DOHH2 (cell line): ENCODE results near the gene KPNA1.
"Not testable (repeated sequence)": the region's sequence is repeated elsewhere in the genome, so short reads cannot be mapped to it uniquely, and the experiment has no call there.

Experiments used
- H3F3A ChIP-seq: fragments of 200-600 bp; sonication (generic), shearing (Covaris generic); 2 replicates; pipeline ENCODE4 v1.6.0; 2016; ENCODE audit warnings: antibody characterized with exemption, mild to moderate bottlenecking; ENCODE audit not compliant: control insufficient read depth, insufficient read depth
- H3K27ac ChIP-seq: fragments of 200-600 bp; sonication (generic); 2 replicates; pipeline ENCODE4 v1.5.1; 2014; ENCODE audit warnings: low read depth, mild to moderate bottlenecking, low read length, moderate library complexity
- H3K27me3 ChIP-seq: fragments of 200-600 bp; sonication (generic); 2 replicates; pipeline ENCODE4 v1.6.1; 2014; ENCODE audit warnings: mild to moderate bottlenecking, low read length, mixed read lengths; ENCODE audit not compliant: control insufficient read depth
- H3K36me3 ChIP-seq: fragments of 200-600 bp; sonication (generic); 2 replicates; pipeline ENCODE4 v1.6.1; 2014; ENCODE audit warnings: mild to moderate bottlenecking, low read length, moderate library complexity, mixed read lengths; ENCODE audit not compliant: control insufficient read depth
- H3K4me1 ChIP-seq: fragments of 200-600 bp; sonication (generic); 2 replicates; pipeline ENCODE4 v1.6.1; 2014; ENCODE audit warnings: mild to moderate bottlenecking, low read length, mixed read lengths; ENCODE audit not compliant: control insufficient read depth
- H3K4me2 ChIP-seq: fragments of 200-600 bp; sonication (generic); 2 replicates; pipeline ENCODE4 v1.6.0; 2014; ENCODE audit warnings: mild to moderate bottlenecking, low read length, moderate library complexity
- H3K4me3 ChIP-seq: fragments of 200-600 bp; sonication (generic); 2 replicates; pipeline ENCODE4 v1.5.1; 2014; ENCODE audit warnings: mild to moderate bottlenecking, low read length, mixed read lengths
- H3K79me2 ChIP-seq: fragments of 200-600 bp; sonication (generic); 2 replicates; pipeline ENCODE4 v1.6.1; 2014; ENCODE audit warnings: mild to moderate bottlenecking, low read length, mixed read lengths; ENCODE audit not compliant: control insufficient read depth
- H3K9me2 ChIP-seq: fragments of 200-600 bp; sonication (generic); replicated peaks from 2 replicates; pipeline ENCODE4 v1.6.1; 2014; ENCODE audit warnings: mild to moderate bottlenecking, low read length, mixed read lengths; ENCODE audit not compliant: control insufficient read depth
- H3K9me3 ChIP-seq: fragments of 200-600 bp; sonication (generic); 2 replicates; pipeline ENCODE4 v1.6.1; 2014; ENCODE audit warnings: antibody characterized with exemption, low read length, mixed read lengths; ENCODE audit not compliant: control insufficient read depth, insufficient read depth
- H4K20me1 ChIP-seq: fragments of 200-600 bp; sonication (generic); 2 replicates; pipeline ENCODE4 v1.6.0; 2014; ENCODE audit warnings: low read depth, mild to moderate bottlenecking, antibody characterized with exemption, low read length, moderate library complexity; ENCODE audit not compliant: control insufficient read depth, insufficient read depth
- EZH2phosphoT487 ChIP-seq: fragments of 200-600 bp; sonication (generic); IDR thresholded peaks from 2 replicates; pipeline ENCODE4 v1.6.1; 2017; ENCODE audit warnings: borderline replicate concordance, mild to moderate bottlenecking, antibody characterized with exemption, low read length, moderate library complexity, mixed read lengths
- TF ChIP-seq, protein P1 (sequence below): fragments of 200-600 bp; sonication (generic); IDR thresholded peaks from one replicate; pipeline ENCODE4 v1.5.1; 2014; ENCODE audit warnings: antibody characterized with exemption, mild to moderate bottlenecking, low read depth, low read length; ENCODE audit not compliant: poor library complexity, severe bottlenecking

Gene KPNA1

DNA sequence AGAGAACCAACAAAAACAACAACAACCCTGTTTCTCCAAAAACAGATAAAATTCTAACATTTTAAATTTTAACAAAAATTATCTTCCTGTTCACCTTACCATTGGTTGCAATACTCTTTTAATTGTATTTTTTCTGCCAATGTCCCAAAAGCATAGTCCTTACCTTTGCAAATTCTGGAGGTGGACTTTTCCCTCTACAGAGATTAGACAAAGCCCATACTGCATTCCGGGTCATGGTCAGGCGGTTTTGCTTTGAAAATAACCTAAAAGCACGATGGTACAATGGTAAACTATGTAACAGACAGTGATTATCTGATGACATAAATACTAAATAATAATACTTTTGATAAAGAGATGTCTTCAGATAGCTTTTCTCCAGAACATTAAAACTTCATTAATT is 63.4 kb downstream of the KPNA1 start:
- Histone ChIP-seq H4K20me1 (no peaks in the 10 kb centered on the region), H3F3A (no peaks in the 10 kb centered on the region), H3K4me3 (no peak overlapping the region), H3K9me2 (no peaks in the 10 kb centered on the region), H3K79me2 (no peaks in the 10 kb centered on the region), H3K4me1 (no peaks in the 10 kb centered on the region), H3K27ac (no peak overlapping the region), H3K4me2 (no peak overlapping the region), H3K27me3 (no peaks in the 10 kb centered on the region), H3K9me3 (no peaks in the 10 kb centered on the region), H3K36me3 (peaks cover 67% of the 10 kb centered on the region)
- TF ChIP-seq, protein P1, sequence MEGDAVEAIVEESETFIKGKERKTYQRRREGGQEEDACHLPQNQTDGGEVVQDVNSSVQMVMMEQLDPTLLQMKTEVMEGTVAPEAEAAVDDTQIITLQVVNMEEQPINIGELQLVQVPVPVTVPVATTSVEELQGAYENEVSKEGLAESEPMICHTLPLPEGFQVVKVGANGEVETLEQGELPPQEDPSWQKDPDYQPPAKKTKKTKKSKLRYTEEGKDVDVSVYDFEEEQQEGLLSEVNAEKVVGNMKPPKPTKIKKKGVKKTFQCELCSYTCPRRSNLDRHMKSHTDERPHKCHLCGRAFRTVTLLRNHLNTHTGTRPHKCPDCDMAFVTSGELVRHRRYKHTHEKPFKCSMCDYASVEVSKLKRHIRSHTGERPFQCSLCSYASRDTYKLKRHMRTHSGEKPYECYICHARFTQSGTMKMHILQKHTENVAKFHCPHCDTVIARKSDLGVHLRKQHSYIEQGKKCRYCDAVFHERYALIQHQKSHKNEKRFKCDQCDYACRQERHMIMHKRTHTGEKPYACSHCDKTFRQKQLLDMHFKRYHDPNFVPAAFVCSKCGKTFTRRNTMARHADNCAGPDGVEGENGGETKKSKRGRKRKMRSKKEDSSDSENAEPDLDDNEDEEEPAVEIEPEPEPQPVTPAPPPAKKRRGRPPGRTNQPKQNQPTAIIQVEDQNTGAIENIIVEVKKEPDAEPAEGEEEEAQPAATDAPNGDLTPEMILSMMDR: no peak
- TF ChIP-seq EZH2phosphoT487: no peak

DNA sequence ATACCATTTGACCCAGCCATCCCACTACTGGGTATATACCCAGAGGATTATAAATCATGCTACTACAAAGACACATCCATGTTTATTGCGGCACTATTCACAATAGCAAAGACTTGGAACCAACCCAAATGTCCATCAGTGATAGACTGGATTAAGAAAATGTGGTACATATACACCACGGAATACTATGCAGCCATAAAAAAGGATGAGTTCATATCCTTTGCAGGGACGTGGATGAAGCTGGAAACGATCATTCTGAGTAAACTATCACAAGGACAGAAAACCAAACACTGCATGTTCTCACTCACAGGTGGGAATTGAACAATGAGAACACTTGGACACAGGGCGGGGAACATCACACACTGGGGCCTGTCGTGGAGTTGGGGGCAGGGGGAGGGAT is 66.5 kb downstream of the KPNA1 start:
- not testable (repeated sequence) for H3K27ac ChIP-seq, H3K27me3 ChIP-seq, H3K4me3 ChIP-seq, H3F3A ChIP-seq, H3K4me2 ChIP-seq, H4K20me1 ChIP-seq, H3K79me2 ChIP-seq, H3K4me1 ChIP-seq, H3K9me2 ChIP-seq, H3K9me3 ChIP-seq
- peaks cover 64% of the 10 kb centered on the region for H3K36me3 ChIP-seq

- H3K4me1 ChIP-seq: not testable (repeated sequence)
- peaks cover 69% of the 10 kb centered on the region for H3K36me3 ChIP-seq
Observed at GRCh38 chr3:122444491-122444887, 70.2 kb downstream of the KPNA1 start.

GRCh38 chr3:122443762-122444490 is 70.8 kb downstream of the KPNA1 start:
- H4K20me1 ChIP-seq, H3K79me2 ChIP-seq, H3K27me3 ChIP-seq, H3F3A ChIP-seq, H3K9me2 ChIP-seq, H3K4me3 ChIP-seq, H3K27ac ChIP-seq, H3K9me3 ChIP-seq, H3K4me1 ChIP-seq, H3K4me2 ChIP-seq: not testable (repeated sequence)
- peaks cover 69% of the 10 kb centered on the region for H3K36me3 ChIP-seq

More at GRCh38 chr3:122444491-122444887, 70.2 kb downstream of the KPNA1 start:
- not testable (repeated sequence) for H3K4me2 ChIP-seq, H3K9me2 ChIP-seq, H3K79me2 ChIP-seq, H3F3A ChIP-seq, H3K9me3 ChIP-seq, H4K20me1 ChIP-seq, H3K4me3 ChIP-seq, H3K27me3 ChIP-seq, H3K27ac ChIP-seq

DNA sequence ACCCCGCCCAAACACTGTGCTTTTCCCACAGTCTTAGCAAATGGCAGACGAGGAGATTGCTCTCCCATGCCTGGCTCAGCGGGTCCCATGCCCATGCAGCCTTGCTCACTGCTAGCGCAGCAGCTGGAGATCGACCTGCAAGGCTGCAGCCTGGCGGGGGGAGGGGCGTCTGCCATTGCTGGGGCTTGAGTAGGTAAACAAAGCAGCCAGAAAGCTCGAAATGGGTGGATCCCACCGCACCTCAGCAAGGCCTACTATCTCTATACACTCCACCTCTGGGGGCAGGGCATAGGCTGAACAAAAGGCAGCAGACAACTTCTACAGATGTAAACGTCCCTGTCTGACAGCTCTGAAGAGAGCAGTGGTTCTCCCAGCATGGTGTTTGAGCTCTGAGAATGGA is 71.6 kb downstream of the KPNA1 start:
- 0 out of 2 replicates have a peak, but pooled peaks cover 2% of the 10 kb centered on the region for H3K79me2 ChIP-seq
- H3K36me3 ChIP-seq: peaks cover 69% of the 10 kb centered on the region
- H3K9me2 ChIP-seq: no peaks in the 10 kb centered on the region
- no peaks in the 10 kb centered on the region for H3K27me3 ChIP-seq
- no peak overlapping the region for H3K4me3 ChIP-seq
- TF ChIP-seq, protein P1: no peak
- TF ChIP-seq EZH2phosphoT487: no peak
- no peak overlapping the region for H3K27ac ChIP-seq
- no peaks in the 10 kb centered on the region for H3K4me1 ChIP-seq
- no peaks in the 10 kb centered on the region for H4K20me1 ChIP-seq
- H3F3A ChIP-seq: peaks cover 3% of the 10 kb centered on the region
- H3K9me3 ChIP-seq: no peaks in the 10 kb centered on the region
- no peak overlapping the region for H3K4me2 ChIP-seq
